ENCODE measurements around the gene ASB2. TPM values are rescaled to one million over a fixed set of nuclear protein-coding genes. Genes with fewer than 3 reads are reported as not detected.

Gene ASB2
- total RNA-seq, 1 experiment from 2014 or later = not detected

DNA sequence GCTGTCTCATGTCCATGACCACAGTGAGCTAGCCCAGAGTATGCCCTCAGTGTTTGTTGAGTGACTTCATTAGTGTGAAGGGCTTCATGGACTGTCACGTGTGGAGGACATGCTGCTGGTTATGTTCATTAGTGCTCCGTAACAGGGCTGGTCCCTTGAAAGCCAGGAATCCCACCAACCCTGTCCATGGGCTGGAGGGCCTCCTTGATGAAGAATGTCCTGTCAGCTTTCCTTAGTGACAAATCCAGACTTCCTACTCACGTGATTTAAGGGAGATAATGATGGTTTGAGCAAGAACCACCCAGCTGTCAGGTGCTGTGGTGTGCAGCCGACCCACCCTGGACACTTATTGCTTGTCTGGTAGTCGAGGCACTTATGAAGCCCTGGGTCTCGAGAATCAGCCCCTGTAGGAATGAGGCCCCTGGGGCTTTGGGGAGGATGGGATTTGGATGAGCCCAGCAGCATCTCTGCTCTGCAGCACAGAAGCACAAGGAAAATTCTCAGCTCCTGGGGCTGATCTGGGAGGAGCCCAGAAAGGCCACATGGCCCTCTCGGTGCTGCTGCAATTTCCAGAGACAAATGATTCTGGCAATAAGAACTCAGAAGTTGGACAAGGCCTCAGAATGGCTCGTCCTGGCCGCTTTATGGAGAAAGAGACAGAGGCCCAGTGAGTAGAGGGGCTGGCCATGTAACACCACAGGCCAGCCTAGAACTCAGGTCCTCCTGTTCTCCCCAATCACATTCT lies 86.5 kb downstream of the ASB2 start:
- no peak overlapping the region for H3K27ac ChIP-seq (ENCODE audit: low read depth, low read length)
- no peak overlapping the region for H2AFZ ChIP-seq (ENCODE audit: low read depth, low read length, poor library complexity, severe bottlenecking)
- POLR2A ChIA-PET = no interaction called here
- H3K9ac ChIP-seq (ENCODE audit: low read length) = no peak overlapping the region
- no peak overlapping the region for H3K4me2 ChIP-seq (ENCODE audit: low read length)
- no peaks in the 10 kb centered on the region for H3K79me2 ChIP-seq (ENCODE audit: insufficient read depth, low read length)
- H4K20me1 ChIP-seq (ENCODE audit: insufficient read depth) = no peaks in the 10 kb centered on the region
- H3K27me3 ChIP-seq (ENCODE audit: insufficient read depth, low read length) = peaks cover 12% of the 10 kb centered on the region; the same call in 1 of the 2 replicates
- no TSS peak for BruUV-seq (replicated peaks)
- peaks cover 2 to 4% of the 10 kb centered on the region in 2 experiments; a peak in 2 of 4 replicates for H3K4me1 ChIP-seq (ENCODE audit: control insufficient read depth in 1 of 2, insufficient read depth in 2 of 2, low read length in 2 of 2)
- H3K4me3 ChIP-seq (replicated peaks in 1 of 2; ENCODE audit: low read depth in 1 of 2, low read length in 2 of 2) = no peak overlapping the region
- no peaks in the 10 kb centered on the region for H3K9me2 ChIP-seq (ENCODE audit: insufficient read depth)
- no peaks in the 10 kb centered on the region for H3K9me3 ChIP-seq (ENCODE audit: control insufficient read depth in 1 of 2, insufficient read depth in 1 of 2, low read depth in 1 of 2, low read length in 2 of 2)
- TF ChIP-seq MAX (IDR thresholded peaks at IDR 0.05) (no peak), TCF7L2 (IDR thresholded peaks at IDR 0.05; ENCODE audit: borderline replicate concordance, extremely low read depth, insufficient read depth, insufficient read length) (no peak), JUND (IDR thresholded peaks at IDR 0.05) (no peak), CBX3 (IDR thresholded peaks at IDR 0.05; ENCODE audit: low read depth) (no peak), POLR2A (IDR thresholded peaks at IDR 0.05; ENCODE audit: borderline replicate concordance, extremely low read depth, insufficient read depth, insufficient read length) (no peak), POLR2AphosphoS5 (IDR thresholded peaks at IDR 0.05; ENCODE audit: low read depth, low read length) (no peak), SRF (IDR thresholded peaks at IDR 0.05; ENCODE audit: low read depth) (no peak), CTCF (IDR thresholded peaks at IDR 0.05 in 2 of 3, conservative IDR thresholded peaks at IDR 0.05 in 1 of 3; ENCODE audit: borderline replicate concordance in 1 of 3, insufficient read depth in 1 of 3, low read depth in 2 of 3, low read length in 2 of 3) (no peak), YY1 (IDR thresholded peaks at IDR 0.05; ENCODE audit: extremely low read depth, insufficient replicate concordance, low read depth, low read length) (no peak), ATF3 (IDR thresholded peaks at IDR 0.05) (no peak)
- H3K36me3 ChIP-seq (ENCODE audit: control insufficient read depth in 1 of 2, insufficient read depth in 2 of 2, low read length in 2 of 2) = no peaks in the 10 kb centered on the region
- ATAC-seq (no peak), DNase-seq (ENCODE audit: low read depth, low spot score) (no peak)
- intact Hi-C loops (cut with micrococcal nuclease) = no loop called here
- CTCF ChIA-PET = interaction anchor here (1.2 kb wide), 1 partner anchor 235 kb away, joined by 3 read pairs; no protein-coding TSS in a partner anchor
- RAD21 ChIA-PET (ENCODE audit: low non-redundant PET in 1 of 2, low total read pairs in 2 of 2, uncharacterized antibody in 2 of 2, unreplicated experiment in 2 of 2) = no interaction called here

All from HCT116 (cell line).